Breast epithelium (tissue), 4 donors: ENCODE data around the gene ZNF407. TPM values are rescaled to one million over a fixed set of nuclear protein-coding genes. Genes with fewer than 3 reads are reported as not detected.

ENCODE experiments used
- DNase-seq, 2 donors: peaks; one replicate each; pipeline ENCODE4 v3.0.0-alpha.2; 2019; ENCODE audit warnings: low spot score in 2 of 2
- H3K27ac ChIP-seq, 2 donors: fragments of 200-600 bp; sonication (generic) in 1 of 2; one replicate each; pipeline ENCODE4 v1.5.1; 2016 to 2019; ENCODE audit warnings: mild to moderate bottlenecking in 1 of 2
- H3K27me3 ChIP-seq, 2 donors: fragments of 200-600 bp; sonication (generic) in 1 of 2; one replicate each; pipeline versions ENCODE4 v1.5.1 to v1.6.0; 2017 to 2019; ENCODE audit warnings: control low read depth in 1 of 2, mild to moderate bottlenecking in 1 of 2
- H3K36me3 ChIP-seq: fragments of 200-600 bp; one replicate; pipeline ENCODE4 v1.5.1; 2019
- H3K4me1 ChIP-seq, 2 donors: fragments of 200-600 bp; sonication (generic); one replicate each; pipeline ENCODE4 v1.5.1; 2016 to 2019; ENCODE audit warnings: control low read depth in 1 of 2
- H3K4me3 ChIP-seq, 3 donors: fragments of 200-600 bp; sonication (generic); 1 replicate in 2 of 3; 2 replicates in 1 of 3; pipeline ENCODE4 v1.5.1; 2016 to 2019; ENCODE audit warnings: mild to moderate bottlenecking in 3 of 3, moderate library complexity in 2 of 3
- H3K9me3 ChIP-seq, 2 donors: fragments of 200-600 bp; sonication (generic) in 1 of 2; one replicate each; pipeline ENCODE4 v1.5.1; 2016 to 2019; ENCODE audit warnings: control low read depth in 1 of 2
- CTCF ChIP-seq, 3 donors: fragments of 450-650 bp; IDR thresholded peaks; one replicate each; pipeline ENCODE4 v1.5.1; 2016 to 2017; ENCODE audit warnings: antibody characterized with exemption in 3 of 3, mild to moderate bottlenecking in 3 of 3, moderate library complexity in 3 of 3
- POLR2A ChIP-seq: fragments of 450-650 bp; IDR thresholded peaks from one replicate; pipeline ENCODE4 v1.6.1; 2016; ENCODE audit warnings: antibody characterized with exemption, mild to moderate bottlenecking, moderate library complexity
- POLR2AphosphoS5 ChIP-seq, 3 donors: sonication (generic); formaldehyde crosslinking; IDR thresholded peaks; one replicate each; pipeline ENCODE4 v1.6.1; 2017; ENCODE audit warnings: antibody characterized with exemption in 3 of 3
- intact Hi-C: fragments of 100-400 bp; cut with DNase I; formaldehyde crosslinking; loops from one replicate; pipeline ENCODE4 v1.15.1; 2023; ENCODE audit warnings: low total_unique reads
- total RNA-seq, 3 donors: library from RNA; depleted of rRNA; stranded (reverse); fragments of >200 nt; gene quantifications; one replicate each; pipeline ENCODE4 v1.1.0, GENCODE V29; 2016

The ZNF407 gene
- total RNA-seq, 3 donors from 2014 or later, result 14.9 to 30.1 (median 22.3) TPM

DNA sequence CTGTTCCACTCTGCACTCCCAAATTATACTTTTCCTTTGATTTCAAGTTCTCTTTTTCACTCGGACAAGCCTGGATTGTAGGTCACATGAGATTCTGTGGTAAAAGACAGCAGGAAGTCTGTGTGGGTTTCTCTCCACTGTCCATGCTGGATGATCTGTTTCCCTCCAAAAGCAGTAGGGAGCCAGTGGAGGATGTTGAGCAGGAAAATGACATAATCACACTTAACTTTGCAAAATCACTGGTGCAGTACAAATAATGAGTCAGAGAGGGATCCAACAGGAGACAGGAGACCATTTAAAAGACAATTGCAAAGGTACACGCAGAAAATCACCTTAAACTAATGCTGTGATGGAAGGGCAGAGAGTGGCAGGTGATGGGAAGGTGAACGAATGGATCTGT, 301.3 kb downstream of the ZNF407 start:
- no peaks in the 10 kb centered on the region for H3K36me3 ChIP-seq
- no peaks in the 10 kb centered on the region for H3K27me3 ChIP-seq
- no peak for DNase-seq
- H3K27ac ChIP-seq, result peak overlapping the region in 1 of 2 donors; percentile 29
- no peak for TF ChIP-seq POLR2AphosphoS5 (IDR thresholded peaks at IDR 0.05)
- TF ChIP-seq POLR2A, result no peak
- no peak for TF ChIP-seq CTCF (IDR thresholded peaks at IDR 0.05)
- no peaks in the 10 kb centered on the region for H3K4me1 ChIP-seq
- intact Hi-C loops, result loop anchor here (2.0 kb wide), 1 partner anchor 60 kb away; no protein-coding TSS in a partner anchor
- no peaks in the 10 kb centered on the region for H3K9me3 ChIP-seq
- H3K4me3 ChIP-seq, result no peak overlapping the region

- H3K4me3 ChIP-seq, result no peak overlapping the region
- intact Hi-C loops, result loop anchor here (2.0 kb wide), 1 partner anchor 59 kb away; no protein-coding TSS in a partner anchor
- H3K36me3 ChIP-seq, result no peaks in the 10 kb centered on the region
- H3K4me1 ChIP-seq, result no peaks in the 10 kb centered on the region
- H3K9me3 ChIP-seq, result no peaks in the 10 kb centered on the region
- DNase-seq, result no peak
- no peak for TF ChIP-seq POLR2AphosphoS5 (IDR thresholded peaks at IDR 0.05)
- no peak for TF ChIP-seq POLR2A
- no peak for TF ChIP-seq CTCF (IDR thresholded peaks at IDR 0.05)
- H3K27me3 ChIP-seq, result no peaks in the 10 kb centered on the region
- H3K27ac ChIP-seq, result peak overlapping the region in 1 of 2 donors; percentile 29
Observed at GRCh38 chr18:74899554-74899953, 301.9 kb downstream of the ZNF407 start.

DNA sequence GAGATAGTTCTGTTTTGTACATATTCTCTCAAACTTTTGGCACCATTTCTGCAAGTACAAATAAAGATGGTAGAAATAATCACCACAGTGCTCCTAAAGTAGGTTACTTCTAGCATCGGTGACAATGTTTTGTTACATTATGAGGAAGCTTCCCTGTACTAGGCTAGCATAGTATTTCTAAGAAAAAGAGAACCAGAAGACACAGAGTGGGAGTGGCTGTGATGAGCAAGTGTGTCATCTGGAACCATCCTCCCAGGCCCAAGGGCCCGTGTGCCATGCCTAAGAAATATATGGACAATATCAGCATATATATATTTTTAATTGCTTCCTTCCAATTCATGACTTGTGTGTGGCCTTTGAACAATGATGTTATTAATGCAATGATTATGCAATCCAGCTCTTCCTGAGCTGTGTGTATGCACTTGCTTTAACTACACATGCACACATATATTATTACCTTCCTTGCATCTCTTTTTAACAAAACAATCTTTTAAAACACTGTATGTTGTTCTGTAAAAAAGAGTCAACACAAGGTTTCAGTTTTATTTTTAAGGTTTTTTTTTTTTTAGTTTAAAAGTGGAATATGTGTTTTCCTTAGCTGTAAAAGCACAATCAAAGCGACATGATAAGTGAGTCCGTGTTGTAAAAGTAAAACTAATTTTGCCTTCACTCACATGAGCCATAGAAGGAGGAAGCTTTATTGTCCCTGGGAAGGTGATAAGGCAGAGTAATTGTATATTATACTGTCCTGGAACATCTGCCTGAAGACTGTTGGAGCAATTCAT, 303.9 kb downstream of the ZNF407 start:
- H3K36me3 ChIP-seq, result no peaks in the 10 kb centered on the region
- no peak overlapping the region for H3K27ac ChIP-seq
- H3K4me1 ChIP-seq, result no peaks in the 10 kb centered on the region
- no peaks in the 10 kb centered on the region for H3K9me3 ChIP-seq
- no peak for DNase-seq
- no peaks in the 10 kb centered on the region for H3K27me3 ChIP-seq
- no peak for TF ChIP-seq POLR2AphosphoS5 (IDR thresholded peaks at IDR 0.05)
- no peak for TF ChIP-seq POLR2A
- no peak for TF ChIP-seq CTCF (IDR thresholded peaks at IDR 0.05)
- intact Hi-C loops, result no loop called here
- H3K4me3 ChIP-seq, result no peak overlapping the region

DNA sequence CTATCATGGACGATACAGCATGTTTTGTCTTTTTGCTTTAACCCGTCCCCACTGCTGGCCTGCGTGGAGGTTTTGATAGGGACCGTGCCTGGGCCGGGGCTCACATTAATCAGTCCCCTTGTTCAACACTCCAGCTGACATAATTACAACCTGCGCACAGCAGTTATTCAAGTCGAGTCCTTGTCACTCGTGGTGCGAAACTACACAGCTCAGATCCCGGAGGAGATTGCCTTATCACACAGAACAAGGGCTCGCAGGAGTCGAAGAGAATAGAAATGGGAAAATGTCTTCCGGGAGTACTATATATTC, 304.4 kb downstream of the ZNF407 start:
- Histone ChIP-seq H3K27me3 (no peaks in the 10 kb centered on the region), H3K36me3 (no peaks in the 10 kb centered on the region), H3K9me3 (no peaks in the 10 kb centered on the region), H3K27ac (no peak overlapping the region), H3K4me3 (no peak overlapping the region), H3K4me1 (no peaks in the 10 kb centered on the region)
- no peak for TF ChIP-seq POLR2AphosphoS5 (IDR thresholded peaks at IDR 0.05)
- no peak for TF ChIP-seq CTCF (IDR thresholded peaks at IDR 0.05)
- TF ChIP-seq POLR2A, result no peak
- intact Hi-C loops, result no loop called here
- DNase-seq, result no peak

GRCh38 chr18:74905247-74905646, 307.6 kb downstream of the ZNF407 start:
- DNase-seq, result no peak
- Histone ChIP-seq H3K4me1 (no peaks in the 10 kb centered on the region), H3K27ac (no peak overlapping the region), H3K27me3 (no peaks in the 10 kb centered on the region), H3K36me3 (no peaks in the 10 kb centered on the region), H3K9me3 (no peaks in the 10 kb centered on the region), H3K4me3 (no peak overlapping the region)
- TF ChIP-seq CTCF (IDR thresholded peaks at IDR 0.05), result no peak
- intact Hi-C loops, result no loop called here
